HG02571 (cell line): ENCODE measurements around the gene MPV17L2.

ENCODE experiments used
- ATAC-seq: cut with Tn5 transposase; IDR thresholded peaks from one replicate; pipeline ENCODE4 v1.9.1; 2021; ENCODE audit warnings: mild to moderate bottlenecking, moderate library complexity; ENCODE audit not compliant: unreplicated experiment

MPV17L2 gene

GRCh38 chr19:18160493-18160970 lies 32.5 kb upstream of the MPV17L2 start:
- no peak for ATAC-seq

DNA sequence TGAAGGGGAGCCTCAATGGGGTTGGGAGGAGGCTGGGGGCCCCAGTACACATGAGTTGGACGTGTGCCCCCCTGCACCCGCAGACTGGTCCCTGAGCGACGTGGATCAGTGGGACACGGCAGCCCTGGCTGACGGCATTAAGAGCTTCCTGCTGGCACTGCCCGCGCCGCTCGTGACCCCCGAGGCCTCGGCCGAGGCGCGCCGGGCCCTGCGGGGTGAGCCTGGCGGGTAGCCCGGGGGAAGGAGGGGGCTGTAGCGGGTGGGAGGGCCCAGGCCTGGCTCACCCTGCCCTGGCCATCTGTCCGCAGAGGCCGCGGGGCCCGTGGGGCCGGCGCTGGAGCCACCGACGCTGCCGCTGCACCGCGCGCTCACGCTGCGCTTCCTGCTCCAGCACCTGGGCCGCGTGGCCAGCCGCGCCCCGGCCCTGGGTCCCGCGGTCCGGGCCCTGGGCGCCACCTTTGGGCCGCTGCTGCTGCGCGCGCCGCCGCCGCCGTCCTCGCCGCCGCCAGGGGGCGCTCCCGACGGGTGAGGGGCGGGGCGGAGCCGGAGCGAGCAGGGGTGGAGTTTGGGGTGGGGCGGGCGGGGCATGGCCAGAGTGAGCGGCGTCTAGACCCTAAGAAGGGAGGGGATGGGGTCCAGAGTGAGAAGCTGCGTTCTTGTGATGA lies 31.9 kb upstream of the MPV17L2 start:
- peak; percentile 50 for ATAC-seq

DNA sequence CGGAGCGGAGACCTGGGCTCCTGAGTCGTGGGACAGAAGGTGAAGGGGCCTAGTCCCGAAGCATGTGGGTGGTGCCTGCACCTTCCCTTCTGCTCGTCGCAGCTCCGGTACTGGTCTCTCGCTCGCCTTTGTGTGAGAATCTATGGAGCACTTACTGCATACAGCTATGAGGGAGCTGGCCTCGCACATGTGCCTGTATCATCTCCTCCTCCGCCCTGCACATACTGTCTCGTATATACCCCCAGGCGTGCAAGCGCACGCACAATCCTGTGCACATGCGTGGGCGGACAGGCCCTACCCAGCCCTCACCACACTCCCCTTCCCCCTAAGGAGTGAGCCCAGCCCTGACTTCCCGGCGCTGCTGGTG lies 31.4 kb upstream of the MPV17L2 start:
- no peak for ATAC-seq

GRCh38 chr19:18164072-18164471 lies 28.9 kb upstream of the MPV17L2 start:
- ATAC-seq = no peak

DNA sequence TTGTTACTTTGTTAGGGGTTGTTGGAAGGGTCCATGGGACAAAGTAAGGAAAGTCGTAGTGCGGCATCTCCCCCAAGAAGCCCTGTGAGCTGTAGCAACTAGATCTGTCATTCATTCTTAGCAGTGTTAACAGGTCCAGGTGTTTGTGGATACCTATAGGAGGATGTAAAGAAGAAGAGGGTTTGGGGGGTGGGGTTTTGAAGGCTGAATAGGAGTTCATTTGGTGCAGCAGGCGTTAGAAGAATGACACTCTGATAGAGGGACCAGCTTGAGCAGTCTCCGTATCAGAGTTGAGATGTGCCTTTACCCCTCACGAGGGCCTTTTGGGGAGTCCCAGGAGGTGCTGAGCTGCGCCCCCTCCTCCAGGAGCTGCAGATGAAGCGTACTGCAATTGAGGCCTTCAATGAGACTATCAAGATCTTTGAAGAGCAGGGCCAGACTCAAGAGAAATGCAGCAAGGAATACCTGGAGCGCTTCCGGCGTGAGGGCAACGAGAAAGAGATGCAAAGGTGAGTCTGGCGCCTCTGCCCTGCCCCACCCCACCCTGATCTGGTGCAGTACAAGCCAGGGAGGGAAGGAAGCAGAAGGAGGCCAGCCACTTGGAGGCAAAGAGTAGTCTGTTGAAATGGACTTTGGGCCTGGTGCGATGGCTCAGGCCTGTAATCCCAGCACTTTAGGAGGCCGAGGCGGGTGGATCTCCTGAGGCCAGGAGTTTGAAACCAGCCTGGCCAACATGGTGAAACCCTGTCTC lies 27.0 kb upstream of the MPV17L2 start:
- ATAC-seq = no peak

DNA sequence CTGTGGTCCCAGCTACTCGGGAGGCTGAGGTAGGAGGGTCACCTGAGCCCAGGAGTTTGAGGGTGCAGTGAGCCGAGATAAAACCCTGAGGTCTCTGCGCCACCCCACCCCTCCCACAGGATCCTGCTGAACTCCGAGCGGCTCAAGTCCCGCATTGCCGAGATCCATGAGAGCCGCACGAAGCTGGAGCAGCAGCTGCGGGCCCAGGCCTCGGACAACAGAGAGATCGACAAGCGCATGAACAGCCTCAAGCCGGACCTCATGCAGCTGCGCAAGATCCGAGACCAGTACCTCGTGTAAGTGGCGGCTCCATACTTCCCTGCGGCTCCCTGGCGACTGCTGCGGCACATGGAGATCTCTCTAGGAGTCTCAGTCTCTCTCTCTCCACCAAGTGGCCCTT lies 26.0 kb upstream of the MPV17L2 start:
- ATAC-seq = no peak

DNA sequence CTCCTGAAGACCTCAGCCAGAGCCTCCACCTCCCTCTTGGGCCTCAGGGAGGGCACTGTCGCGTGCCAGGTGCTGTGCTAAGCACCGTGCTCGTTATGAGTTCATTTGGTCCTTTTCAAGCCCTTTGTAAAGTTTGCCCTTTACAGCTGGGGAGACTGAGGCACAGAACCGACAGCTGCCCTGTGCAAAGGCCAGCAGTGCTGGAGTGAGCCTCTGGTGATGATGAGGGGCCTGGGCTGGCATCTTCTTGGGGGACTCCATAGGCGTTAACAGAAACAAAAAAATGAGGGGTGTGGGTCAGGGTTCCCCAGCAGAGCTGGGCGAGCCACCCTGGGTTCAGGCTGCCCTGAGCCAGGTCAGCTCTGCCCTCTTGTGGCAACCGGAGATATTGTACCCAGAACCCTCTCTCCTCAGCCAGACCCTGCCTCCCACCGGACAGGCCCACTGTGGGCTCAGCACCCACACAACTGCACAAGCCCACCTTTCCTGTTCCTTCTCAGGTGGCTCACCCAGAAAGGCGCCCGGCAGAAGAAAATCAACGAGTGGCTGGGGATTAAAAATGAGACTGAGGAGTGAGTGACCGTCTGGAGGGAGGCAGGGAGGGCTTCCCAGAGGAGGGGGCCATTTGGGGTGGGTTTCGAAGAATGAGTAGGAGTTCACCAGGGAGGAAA lies 24.9 kb upstream of the MPV17L2 start:
- ATAC-seq = no peak

DNA sequence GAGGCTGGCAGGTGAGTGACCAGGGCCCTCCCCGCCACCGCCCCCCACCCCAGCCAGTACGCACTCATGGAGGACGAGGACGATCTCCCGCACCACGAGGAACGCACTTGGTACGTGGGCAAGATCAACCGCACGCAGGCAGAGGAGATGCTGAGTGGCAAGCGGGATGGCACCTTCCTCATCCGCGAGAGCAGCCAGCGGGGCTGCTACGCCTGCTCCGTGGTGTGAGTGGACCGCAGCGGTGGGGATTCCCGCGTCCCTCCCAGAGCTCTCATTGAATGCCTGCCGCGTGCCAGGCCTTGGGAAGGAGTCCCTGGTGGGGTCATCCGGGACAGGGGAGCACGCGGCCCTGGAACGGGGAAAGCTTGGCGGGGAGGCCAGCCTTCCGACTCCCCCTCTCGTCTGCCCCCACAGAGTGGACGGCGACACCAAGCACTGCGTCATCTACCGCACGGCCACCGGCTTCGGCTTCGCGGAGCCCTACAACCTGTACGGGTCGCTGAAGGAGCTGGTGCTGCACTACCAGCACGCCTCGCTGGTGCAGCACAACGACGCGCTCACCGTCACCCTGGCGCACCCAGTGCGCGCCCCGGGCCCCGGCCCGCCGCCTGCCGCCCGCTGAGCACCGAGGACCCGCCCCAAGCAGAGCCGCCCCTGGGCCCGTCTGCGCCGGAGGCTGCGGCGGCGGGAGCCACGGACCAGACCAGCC lies 24.2 kb upstream of the MPV17L2 start:
- no peak for ATAC-seq

DNA sequence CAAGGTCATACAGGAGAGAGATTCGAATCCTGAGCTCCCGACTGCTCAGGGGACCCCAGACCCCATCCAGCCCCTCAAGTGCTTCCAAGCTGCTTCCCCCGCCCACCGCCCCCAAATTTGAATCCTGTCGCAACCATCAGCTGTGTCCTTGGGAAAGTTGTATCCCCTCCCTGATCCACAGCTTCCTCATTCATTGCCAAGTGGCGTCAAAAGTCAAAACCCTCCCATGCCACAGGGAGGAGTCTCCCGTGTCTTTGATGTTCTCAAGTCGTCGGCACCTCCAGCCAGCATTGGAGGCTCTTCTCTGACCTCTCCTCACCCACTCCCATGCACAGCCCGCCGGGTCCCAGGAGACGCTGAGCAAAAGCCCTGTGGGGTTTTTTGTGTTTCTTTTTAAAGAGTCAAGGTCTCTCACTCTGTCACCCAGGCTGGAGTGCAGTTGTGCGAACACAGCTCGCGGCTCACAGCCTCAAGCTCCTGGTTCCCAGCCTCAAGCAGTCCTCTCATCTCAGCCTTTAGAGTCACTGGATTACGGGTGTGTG lies 22.2 kb upstream of the MPV17L2 start:
- ATAC-seq = no peak

DNA sequence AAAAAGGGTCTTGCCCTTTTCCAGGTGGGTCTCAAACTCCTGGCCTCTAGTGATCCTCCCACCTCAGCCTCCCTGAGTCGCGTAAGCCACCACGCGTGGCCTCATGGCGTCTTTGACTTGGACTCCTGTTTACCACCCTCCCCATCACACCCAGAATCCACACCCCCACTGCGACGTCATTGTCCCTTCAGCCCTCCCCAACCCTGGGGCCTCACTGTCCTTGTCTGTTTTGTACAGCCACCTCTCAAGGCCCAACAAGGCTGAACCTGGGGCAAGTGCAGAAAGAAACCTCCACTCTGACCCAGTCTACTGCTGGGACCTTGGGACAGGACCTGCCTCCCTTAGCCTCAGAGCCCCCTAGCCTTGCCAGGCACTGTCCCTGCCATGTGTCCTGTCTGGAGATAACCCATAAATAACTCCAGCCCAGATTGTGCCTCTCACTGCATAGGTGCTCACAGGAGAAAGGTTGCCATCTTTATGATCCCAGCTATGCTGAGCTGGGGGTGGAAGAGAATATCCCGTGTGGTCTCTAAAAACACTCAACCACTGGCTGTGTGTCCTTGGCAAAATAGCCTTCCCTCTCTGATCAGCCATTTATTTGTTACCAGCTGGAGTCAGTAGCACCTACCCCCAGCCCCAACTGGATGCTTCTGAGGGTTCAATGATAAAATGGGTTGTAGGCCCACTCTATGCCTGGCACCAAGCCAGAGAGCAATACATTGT lies 21.3 kb upstream of the MPV17L2 start:
- ATAC-seq = no peak

DNA sequence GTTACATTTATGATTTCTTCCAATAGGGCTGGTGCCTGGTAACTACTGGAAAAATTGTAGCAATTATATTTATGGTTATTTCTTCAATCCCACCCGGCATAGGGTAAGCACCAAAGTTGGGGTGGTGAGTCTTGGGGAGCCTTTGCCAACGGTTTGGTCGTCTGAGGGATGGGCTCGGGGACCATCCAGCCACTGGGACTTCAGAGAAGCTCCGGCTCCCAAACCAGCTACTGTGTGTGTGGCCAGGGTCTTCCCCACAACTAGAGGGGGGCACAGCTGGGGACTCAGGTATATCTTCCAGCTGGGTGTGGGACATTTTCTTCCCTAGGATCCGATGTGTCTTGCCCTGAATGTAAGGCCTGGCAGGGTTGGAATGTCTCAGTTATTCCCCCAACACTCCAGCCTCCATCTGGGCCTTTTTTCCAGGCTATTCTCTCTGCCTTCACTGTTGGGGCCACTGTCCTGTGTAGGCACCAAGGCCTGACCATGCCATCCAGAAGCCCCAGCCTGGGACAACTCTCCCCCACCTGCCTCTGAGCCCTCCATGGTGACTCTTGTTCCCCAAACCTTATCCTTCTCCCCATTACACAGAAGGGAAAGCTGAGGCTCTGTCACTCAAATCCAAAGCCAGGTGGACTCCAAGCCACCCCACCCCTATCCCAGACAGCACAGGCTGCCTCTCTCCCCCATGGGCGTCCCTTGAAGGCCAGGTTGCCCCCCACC lies 20.5 kb upstream of the MPV17L2 start:
- ATAC-seq = no peak

- peak; percentile 2 for ATAC-seq
Measured at GRCh38 chr19:18173054-18173571, 19.9 kb upstream of the MPV17L2 start.

DNA sequence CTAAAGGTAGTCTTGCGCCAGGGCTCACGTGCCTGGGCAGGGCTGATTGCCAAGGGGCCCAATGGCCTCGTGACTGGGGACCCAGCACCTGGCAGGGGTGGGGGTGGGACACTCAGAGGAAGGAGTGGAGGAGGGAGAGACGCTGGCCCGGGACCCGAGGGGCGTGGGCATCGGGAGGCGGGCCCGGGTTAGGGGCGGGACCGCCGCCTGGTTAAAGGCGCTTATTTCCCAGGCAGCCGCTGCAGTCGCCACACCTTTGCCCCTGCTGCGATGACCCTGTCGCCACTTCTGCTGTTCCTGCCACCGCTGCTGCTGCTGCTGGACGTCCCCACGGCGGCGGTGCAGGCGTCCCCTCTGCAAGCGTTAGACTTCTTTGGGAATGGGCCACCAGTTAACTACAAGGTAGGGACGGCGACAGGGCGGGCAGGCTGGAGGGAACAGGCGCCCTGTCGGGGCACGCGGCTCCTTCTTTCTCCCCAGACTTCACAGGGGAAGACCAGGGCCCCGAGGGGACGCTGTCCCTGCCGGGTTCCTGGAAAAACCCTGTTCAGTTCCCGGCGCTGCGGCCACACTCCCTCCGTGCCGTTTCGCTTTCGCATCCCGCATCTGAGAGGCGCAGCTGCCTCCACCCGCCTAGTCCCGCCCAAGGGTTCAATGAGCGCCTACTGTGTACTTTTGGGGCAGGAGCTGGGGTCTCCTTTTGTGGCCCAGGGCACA lies 19.3 kb upstream of the MPV17L2 start, which contains the start of gene IFI30:
Gene IFI30 (plus strand): TSS at position 242 of the 717 bp plus-strand sequence. CDS start 29 bp downstream, at position 271.
- ATAC-seq = peak; percentile 42

DNA sequence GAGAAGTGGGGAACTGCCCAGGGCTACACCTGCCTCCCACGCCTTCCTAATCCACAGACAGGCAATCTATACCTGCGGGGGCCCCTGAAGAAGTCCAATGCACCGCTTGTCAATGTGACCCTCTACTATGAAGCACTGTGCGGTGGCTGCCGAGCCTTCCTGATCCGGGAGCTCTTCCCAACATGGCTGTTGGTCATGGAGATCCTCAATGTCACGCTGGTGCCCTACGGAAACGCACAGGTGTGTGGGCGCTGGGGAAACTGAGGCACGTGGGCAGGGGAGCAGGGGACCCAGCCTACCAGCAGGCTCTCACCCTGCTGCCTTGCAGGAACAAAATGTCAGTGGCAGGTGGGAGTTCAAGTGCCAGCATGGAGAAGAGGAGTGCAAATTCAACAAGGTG lies 18.0 kb upstream of the MPV17L2 start:
- no peak for ATAC-seq

GRCh38 chr19:18176367-18177310 lies 16.4 kb upstream of the MPV17L2 start:
- ATAC-seq = no peak

DNA sequence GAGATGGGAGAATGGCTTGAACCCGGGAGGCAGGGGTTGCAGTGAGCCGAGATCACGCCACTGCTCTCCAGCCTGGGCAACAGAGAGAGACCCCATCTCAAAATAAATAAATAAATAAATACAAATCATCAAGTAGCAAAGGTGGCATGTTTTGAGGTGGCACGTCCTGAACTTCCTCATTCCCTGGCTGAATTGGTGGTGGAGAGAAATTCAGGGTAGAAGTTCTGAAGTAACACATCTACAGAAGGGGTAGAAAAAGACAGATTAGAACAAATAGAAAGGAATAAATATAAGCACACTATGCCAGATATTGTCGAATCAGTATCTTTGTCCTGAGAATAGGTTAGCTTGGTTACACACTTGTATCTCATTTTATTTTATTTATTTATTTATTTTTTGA lies 13.1 kb upstream of the MPV17L2 start:
- no peak for ATAC-seq

DNA sequence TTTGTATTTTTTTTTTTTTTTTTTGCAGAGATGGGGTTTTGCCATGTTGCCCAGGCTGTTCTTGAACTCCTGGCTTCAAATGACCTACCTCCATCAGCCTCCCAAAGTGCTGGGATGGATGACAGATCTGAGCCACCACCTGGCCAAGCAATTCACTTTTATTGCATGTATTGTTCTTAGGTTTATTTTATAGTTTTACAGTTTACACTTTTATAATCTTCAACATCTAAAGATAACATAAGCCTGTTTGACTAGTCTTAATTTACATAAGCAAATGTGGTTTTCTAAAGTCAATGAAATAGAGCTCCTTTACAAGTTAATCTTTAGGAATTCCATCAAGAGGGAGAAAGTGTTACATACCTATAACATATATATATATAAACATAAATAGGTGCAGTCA lies 9.5 kb upstream of the MPV17L2 start:
- no peak for ATAC-seq

DNA sequence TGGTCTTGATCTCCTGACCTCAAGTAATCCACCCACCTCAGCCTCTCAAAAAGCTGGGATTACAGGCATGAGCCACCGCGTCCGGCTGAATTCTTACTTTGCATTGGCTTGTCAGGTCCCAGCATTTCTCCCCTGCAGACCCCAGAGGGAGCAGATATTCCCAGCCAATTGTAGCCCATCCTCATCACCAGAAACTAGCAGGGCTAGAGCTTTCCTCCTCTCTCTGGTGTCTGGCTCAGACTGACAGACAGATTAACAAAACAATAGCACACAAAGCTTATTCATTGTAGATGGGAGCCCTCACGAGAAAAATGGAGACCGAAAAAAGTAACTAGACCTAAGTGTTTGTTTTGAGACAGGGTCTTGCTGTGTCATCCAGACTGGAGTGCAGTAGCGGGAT lies 7.5 kb upstream of the MPV17L2 start:
- no peak for ATAC-seq
